HG03565 (cell line): ENCODE measurements around the gene AADAT.

ENCODE experiments used
- ATAC-seq: cut with Tn5 transposase; IDR thresholded peaks from one replicate; pipeline ENCODE4 v1.9.1; 2021; ENCODE audit warnings: mild to moderate bottlenecking, moderate library complexity; ENCODE audit not compliant: unreplicated experiment

The AADAT gene

DNA sequence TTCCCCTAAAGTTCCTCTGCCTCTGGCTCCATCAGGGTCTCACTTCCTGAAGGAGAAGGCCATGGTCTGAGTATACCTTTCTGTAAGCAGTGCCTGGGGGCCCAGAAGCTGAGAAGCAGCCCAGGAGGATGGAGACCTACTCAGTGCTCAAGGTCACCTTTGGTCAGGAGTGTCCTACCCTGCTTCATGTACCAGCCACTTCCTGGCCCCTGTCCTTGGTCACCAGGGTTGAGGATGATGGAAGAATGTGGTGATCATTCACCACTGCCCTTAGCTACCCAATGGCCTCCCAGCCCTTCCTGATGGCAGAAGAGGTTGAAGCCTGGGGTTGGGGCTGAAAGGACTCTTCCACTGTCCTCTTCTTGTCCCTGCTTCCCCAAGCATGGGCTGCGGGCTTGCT is 54.5 kb downstream of the AADAT start:
- ATAC-seq, result no peak

DNA sequence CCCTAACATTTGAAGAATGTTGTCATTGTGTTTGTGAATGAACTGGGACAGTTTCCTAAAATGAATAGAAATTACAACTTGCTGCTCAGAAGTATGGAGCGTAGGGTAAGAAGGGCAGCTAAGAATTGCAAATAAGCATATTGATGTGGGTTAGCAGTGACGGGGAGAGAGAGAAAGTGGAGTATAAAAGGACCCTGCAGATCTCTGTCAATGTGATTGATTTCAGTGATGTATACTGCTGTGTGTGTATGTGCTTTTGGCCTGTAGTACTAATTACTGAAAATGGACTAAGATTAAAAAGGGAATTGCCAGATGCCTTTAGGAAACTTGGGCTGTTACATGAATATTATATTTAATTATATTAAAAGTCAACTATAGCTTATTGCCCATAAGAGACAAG is 55.8 kb downstream of the AADAT start:
- no peak for ATAC-seq

DNA sequence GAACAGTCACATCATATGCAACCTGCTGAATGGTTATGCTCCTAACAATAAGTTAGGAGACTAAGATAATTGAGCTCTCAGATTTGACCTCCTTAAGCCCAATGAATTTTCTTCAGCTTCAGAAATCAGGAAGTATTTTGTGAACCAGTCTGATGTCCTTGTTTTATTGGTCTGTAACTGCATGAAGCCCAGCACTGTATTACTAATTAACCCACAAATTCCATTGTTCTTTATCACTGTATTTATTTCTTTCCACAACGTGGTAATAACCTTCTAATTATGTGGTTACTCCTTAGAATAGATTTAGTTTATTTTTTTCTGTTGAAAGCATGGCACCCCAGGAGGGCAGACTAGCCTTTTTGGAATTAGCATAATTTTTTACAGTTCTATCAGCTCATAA is 59.6 kb downstream of the AADAT start:
- no peak for ATAC-seq

DNA sequence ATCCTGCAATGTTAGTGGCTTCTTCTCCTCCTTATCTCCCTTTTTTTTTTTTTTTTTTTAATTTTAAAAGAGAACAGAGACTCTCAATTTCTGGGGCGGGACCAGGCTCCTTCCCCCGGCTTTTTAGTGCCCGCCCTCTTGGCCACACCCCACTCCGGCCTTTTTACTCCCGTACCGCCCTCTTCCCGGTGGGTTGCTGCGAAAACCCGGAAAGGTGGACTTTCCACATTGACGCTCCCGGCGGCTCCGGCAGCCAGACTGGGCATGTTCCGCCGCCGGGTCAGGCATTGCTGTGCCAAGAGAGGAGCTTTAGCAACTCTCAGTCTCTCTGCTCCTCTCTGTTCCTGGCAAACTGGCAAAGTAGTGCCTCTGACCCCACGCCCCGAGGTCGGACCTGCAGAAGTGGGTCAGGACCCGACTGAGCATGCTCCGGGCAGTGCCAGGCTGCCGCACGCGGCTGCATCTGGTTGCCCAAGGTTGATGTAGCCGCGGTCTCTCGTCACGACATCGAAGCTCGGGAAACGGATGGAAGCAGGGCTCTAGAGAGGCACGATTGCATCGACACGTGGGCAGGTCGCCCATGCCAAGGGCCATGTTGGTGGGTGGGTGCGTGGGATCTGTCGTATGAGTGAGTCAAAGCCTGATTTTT is 62.5 kb downstream of the AADAT start:
- peak; percentile 51 for ATAC-seq

DNA sequence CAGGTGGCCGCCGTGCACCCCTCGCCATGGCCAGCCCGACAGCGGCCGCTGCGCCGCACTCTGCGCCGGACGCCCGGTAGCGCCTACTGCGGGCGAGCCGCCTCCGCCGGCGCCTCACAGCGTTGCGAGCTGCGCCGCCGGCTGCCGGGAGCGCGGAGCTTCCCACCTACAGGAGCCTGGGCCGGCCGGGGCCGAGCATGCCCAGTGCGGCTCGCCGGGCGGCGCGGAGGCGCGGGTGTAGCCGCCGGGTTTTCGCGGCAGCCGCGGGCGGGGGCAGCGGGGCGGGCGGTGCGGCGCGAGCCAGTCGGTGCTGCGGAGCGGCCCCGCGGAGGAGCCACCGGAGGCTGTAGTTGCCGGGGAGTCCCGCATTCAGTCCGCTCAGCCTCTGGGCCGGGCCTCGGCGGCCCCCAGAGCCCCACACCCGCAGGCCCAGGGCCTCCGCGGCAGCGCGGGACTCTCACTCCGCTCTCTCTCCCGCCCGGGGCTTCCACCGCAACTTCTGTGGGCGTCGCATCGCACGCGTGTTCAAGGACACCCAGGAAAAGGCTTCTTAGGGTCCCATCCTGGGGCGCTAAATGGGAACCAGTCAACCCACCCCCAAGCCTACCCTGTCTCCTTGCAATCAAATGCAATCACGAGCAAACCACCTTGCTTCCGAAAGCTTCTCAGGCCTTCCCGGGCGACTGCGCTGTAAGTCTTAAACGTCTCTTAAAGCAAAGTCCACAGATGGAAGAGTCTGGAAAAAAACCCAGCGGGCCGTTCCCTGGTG is 63.3 kb downstream of the AADAT start, which contains the start of gene MFAP3L:
TSS of gene MFAP3L (minus strand) at position 143 of the 769 bp plus-strand sequence. CDS start 20,518 bp downstream, outside the sequence.
- peak; percentile 82 for ATAC-seq

DNA sequence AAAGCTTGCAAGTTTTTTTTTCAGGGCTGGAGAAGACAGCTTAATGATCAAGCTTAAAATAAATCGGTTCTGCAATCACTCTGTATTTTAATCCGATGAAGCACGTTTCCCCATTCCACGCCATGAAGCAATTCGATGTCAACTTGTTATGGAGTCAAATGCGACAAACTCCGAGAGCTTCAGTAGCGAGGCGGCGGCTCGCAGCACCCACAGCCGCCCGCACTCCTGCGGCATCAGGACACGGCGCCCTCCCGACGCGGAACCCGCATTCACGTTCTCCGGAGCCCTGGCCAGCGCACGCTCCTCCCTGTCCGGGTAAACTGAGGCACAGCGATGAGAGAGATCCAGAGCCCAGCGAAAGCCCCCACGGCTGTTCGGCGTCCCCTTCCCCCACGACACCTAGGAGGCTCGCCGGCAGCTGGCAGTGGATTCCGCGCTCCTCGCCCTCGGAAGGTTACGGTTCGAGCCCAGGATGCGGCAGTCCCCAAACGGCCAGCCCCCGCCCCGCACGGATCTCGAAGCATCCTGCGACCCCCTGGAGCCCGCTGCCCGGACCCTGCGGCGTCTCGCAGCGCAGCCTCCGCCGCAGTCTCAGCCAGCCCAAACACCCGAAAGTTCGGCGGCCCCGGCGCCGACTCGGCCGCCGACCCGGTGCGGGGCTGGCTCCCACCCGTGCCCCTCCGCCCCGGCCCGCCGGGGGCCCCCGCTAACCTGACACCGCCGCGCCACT is 64.1 kb downstream of the AADAT start:
- ATAC-seq, result no peak

DNA sequence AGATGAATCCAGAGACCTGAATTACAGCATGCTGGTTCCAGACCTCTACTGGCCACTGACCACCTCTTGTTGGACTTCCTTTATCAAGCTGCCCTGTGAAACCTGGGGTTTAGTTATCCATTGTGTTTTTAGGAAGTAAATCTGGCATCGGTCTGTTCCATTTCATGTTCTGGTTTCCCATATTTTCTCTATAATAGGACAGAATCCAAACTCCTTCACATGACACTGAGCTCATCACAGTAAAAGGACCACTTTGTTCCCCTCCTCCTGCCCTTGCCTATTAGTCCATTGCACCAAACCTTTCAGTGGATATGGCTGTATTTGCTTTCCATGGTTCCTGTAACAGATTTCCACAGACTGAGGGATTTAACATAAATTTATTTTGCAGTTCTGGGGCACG is 67.5 kb downstream of the AADAT start:
- ATAC-seq, result no peak

DNA sequence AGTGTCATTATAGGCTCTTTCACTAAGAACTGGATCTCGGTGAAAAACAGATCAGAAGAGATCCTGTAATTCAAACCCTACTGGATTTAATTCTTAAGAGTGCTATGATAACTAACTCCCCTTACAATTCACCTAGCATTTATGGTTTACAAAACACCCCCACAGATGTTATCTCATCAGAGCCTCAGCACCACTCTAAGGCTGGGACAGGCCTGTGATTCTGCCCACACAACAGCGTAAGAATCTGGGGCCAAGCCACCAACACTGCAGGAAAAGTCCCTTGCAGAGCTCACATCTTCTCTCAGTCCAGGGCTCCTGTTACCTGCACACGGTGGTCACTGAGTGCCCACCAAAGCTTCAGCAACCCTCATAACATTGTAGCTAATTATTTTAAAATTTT is 72.5 kb downstream of the AADAT start:
- no peak for ATAC-seq

DNA sequence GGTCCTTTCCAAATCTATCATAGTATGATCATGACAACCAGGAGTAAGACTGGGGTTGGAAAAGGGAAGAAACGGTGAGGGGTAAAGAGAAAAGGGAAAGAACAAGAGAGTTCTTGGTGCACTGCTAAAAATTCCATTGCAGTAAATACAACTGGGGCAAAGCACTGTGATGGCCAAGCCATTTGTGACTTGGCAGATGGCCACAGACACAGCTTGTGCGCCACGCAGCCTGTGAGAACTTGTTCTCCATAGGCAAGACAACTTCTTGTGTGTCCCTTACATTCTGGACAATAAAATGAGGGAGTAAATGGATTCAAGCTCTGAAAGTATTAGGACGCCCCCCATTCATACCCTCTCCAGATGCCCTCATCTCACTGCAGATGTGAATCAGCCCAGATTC is 74.5 kb downstream of the AADAT start:
- no peak for ATAC-seq

DNA sequence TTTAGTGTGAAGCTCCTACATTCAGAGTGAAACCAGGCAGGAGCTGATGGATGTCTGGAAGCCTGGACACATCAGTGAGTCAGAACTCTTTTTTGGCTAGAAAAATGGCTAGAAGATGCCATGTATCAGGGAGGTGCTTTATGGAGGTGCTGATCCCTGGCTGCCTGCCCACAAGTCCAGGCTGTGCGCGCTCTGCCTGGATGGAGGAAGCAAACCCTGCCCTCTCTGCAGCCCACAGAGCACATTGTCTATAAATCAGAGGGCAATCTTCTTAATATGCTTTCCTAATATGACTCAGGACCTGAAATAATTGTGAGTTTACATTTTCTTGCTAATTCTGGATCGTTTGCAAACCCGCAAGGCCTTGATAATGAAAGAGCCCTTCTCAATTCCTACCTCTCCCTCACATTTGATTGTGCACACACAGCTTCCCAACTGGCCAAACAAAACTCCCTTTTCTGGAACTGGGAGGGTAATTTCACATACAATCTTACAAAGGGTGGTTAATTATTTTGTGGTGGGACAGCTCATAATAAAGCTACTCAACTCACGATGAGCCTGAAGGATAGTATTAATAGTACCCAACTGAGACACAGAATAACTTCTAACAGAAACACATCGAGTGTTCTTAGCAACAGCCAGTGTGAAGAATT is 75.3 kb downstream of the AADAT start:
- ATAC-seq, result no peak

DNA sequence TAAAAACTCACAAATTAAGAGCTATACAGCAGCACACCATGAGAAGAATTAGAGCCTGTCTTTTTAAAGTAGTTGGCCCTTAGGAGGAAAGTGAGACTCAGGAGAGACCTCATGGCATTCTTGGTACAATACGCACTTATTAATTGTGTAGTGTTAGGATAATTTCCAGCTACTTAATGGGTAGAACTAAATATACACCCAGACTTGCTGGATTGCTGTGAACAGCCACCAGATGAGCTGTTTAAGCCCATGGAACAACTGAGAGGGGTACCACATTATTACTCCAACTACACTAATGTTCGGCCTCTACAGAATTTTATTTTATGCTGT is 77.2 kb downstream of the AADAT start:
- no peak for ATAC-seq

DNA sequence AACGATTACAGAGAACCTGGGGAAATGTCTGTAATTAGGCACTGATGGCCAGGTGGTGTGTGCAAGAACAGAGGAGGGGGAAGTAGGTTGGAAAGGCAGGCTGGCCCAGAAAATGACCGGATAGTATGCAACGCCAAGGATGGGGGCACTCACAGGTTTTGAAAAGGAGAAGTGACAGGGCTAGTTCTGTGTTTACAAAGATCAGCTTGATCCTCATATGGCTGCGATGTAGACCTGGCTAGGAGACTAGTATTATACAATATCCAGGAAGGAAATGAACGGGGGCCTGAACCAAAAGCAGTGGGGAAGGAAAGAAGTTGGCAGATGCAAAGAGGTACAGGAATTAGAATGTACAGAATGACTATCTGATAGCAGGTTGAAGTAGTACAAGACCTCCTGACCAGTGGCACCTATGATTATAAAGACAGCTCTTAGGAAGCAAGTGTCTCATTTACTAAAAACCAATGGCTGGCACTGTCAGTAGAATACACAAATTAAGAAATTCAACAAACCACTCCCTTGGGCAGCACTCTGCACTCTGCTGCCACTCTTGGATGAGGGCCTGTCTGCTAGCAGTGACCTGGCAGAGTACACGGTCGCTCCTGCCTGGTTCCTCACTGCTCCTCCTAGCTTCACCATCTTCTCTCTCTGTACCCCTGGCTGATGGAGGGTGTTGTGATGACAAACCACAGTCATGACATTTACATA is 77.7 kb downstream of the AADAT start:
- ATAC-seq, result no peak
